NCI-H2196 treated with DMSO at 0.1 percent for 48 hours (cell line): ENCODE data around the gene ZNF281.
"Not testable (repeated sequence)": the region's sequence is repeated elsewhere in the genome, so short reads cannot be mapped to it uniquely, and the experiment has no call there.

ENCODE experiments used
- DNase-seq: peaks from one replicate; lab custom pipeline; 2025; ENCODE audit not compliant: unreplicated experiment; lab: John Stamatoyannopoulos, UW

ZNF281 gene

DNA sequence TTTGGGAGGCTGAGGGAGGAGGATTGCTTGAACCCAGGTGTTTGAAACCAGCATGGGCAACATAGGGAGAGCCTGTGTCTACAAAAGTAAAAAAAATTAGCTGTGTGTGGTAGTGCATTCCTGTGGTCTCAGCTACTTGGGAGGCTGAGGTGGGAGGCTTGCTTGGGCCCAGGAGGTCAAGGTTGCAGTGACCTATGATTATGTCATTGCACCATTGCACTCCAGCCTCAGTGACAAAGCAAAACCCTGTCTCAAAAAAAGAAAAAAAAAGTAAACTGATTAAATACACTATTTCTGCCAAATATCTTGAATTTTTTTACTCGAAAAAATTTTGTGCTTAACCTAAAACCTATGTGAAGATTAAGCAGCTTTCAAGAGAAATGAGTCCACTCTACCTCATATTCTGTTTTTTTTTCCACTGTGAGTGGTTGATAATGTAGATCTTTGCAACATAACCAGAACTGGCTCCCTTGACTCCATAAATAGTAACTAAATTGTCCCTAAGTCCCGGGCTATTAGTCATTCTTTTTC lies 19.4 kb upstream of the ZNF281 start:
- DNase-seq, result no peak

DNA sequence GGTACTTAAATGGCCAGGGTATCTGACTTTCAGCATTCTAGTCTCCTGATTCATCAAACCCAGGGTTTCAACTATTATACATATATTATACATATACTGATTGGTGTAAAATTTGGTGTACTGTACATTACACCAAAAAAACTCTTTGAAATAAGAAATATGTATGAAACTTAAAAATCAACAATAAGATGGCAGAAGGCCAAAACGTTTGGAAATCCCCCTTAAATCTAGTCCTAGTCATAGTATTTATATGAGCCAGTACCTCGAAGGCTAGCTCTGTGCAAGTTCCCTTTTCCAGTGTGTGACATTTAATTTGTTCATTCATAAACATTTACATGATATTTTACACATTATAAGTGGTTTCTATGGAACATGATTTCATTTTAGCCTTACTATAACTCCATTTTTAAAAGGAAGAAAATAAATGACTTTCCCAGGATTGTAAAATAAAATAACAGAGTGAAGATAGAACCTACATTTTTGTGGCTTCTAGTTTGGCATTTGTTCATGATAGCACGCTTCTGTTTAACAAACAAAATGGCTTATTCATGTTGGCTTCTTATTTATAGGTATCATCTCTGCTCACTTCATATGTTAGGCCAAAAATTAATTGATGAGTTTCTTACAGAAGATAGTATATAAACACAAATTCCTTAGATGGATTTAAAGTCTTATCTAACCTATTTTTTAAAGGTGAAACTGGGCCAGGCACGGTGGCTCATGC lies 18.8 kb upstream of the ZNF281 start:
- no peak for DNase-seq

DNA sequence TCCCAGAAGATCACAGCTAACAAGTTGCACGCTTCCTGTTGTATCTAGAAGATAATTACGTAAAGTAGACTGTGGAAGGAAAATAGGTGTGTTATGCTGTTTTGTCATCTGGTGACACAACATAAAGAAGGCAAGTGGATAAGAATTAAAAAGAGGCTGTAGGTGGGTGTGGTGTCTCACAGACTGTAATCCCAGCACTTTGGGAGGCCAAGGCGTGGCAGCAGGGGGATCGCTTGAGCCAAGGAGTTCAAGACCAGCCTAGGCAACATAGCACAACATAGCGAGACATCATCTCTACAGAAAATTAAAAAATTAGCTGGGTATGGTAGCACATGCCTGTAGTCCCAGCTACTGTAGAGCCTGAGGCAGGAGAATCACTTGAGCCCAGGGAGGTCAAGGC lies 17.9 kb upstream of the ZNF281 start:
- DNase-seq, result no peak

DNA sequence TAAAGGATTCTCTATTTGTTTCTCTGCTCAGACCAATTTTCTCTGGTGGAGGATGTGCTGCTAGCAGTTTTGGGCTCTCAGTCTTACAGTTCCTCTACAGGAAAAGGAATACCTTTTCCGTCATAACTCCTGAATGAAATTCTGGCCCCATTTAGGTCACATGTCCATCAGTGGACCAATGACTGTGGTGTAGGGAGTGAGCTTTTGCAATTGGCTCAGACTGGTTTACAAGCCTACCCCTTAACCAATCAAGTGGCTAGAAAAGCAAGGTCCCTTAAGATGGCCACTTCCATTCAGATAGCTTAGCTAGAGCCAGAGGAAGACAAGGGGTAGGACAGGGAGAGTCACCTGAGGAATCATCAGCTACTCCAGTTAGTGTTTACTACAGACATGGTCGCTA lies 16.4 kb upstream of the ZNF281 start:
- DNase-seq, result no peak

GRCh38 chr1:200423235-200423634 lies 13.4 kb upstream of the ZNF281 start:
- DNase-seq, result no peak

- no peak for DNase-seq
Observed at GRCh38 chr1:200422211-200422610, 12.4 kb upstream of the ZNF281 start.

DNA sequence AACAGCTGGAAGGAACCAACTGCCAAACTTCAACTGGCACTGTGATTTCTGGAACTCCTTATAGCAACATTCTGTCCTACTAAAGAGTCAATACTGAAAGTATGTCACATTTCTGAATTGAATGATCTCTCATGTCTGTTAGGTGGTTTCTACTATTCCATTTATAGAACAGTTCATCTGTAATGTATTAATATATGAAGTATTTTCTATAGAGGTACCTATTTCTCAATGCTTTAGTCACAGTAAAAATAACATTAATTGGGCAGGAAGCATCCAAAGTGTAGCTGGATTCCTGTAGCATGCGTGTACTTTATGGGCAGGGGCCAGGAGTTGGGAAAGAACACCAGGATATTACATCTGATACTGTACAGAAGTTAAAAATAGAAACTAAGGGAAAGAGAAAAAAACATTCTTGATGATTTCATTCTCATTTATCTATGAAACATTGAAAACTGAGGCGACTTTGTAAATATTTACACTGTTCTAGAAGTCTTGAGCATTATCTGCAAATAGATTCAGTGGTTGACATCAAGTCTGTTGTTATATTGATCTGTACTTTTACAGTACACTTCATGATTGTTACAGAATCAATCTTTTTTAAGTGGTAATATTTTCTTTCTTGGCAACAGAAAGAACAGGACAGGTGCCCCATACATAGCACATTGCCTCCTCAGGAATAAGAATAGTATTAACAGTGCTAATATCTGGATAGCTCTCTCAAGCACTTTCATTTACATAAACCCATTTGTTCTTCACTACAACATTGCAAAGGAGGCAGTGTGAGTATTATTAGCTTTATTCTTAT lies 6.2 kb upstream of the ZNF281 start:
- peak; percentile 7 for DNase-seq

- DNase-seq, result no peak
Observed at GRCh38 chr1:200415227-200415626, 5.4 kb upstream of the ZNF281 start.

DNA sequence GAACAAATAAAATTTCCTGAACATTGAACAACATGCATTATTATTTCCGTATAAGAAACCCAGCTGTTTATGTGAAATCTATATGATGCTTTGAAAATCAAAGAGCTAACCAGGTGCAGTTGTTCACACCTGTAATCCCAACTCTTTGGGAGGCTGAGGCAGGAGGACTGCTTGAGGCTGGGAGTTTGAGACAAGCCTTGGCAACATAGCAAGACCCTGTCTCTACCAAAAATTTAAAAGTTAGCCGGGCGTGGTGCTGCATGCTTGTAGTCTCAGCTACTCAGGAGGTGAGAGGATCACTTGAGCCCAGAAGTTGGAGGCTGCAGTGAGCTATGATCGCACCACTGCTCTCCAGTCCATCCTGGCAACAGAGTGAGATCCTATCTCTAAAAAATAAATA lies 4.8 kb upstream of the ZNF281 start:
- no peak for DNase-seq

- not testable (repeated sequence) for DNase-seq
Observed at GRCh38 chr1:200413766-200414165, 3.9 kb upstream of the ZNF281 start.

DNA sequence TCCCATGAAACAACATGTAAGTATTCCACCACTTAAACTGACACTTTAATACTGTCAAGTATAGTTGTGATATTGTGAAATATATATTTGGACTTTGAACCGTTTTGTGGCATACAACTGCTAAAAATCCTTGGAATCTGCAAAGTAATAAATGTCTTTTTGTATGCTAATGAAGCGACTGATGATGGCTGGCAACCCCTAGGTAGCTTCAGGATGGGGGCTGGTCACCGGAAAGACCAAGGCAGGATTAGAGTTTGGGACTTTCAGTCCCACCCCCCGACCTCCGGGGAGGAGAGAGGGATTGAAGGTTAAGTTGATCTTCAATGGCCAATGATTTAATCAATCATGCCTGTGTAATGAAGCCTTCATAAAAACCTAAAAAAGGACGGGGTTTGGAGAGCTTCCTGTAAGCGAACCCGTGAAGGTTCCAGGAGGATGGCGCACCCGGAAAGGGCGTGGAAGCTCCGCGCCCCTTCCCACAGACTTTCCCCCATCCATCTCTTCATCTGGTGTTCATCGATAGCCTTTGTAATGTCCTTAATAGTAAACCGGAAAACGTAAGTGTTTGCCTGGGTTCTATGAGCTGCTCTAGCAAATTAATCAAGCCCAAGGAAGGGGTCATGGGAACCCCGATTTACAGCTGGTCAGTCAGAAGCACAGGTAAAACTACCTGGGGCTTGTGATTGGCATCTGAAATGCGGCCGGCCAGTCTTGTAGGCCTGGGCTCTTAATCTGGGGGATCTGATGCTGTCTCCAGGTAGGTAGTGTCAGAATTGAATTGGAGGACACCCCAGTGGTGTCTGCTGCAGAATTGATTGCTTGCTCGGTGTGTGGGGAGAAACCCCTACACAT lies 1.8 kb upstream of the ZNF281 start:
- no peak for DNase-seq

DNA sequence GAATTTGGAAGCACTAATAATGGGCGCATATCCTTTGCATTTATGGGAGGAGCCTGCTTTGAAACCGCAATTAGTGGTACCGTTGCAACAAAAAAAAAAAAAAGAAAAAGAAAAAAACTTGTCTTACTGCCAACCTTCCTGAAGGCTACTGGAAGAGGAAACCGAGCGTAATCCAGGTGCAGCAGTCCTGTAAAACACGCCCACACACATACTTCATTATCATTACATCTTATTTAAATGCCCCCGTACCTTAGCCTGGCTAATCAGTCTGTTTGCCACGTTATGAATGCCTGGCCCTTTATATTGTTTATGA lies 686 bp upstream of the ZNF281 start:
- peak; percentile 68 for DNase-seq

DNA sequence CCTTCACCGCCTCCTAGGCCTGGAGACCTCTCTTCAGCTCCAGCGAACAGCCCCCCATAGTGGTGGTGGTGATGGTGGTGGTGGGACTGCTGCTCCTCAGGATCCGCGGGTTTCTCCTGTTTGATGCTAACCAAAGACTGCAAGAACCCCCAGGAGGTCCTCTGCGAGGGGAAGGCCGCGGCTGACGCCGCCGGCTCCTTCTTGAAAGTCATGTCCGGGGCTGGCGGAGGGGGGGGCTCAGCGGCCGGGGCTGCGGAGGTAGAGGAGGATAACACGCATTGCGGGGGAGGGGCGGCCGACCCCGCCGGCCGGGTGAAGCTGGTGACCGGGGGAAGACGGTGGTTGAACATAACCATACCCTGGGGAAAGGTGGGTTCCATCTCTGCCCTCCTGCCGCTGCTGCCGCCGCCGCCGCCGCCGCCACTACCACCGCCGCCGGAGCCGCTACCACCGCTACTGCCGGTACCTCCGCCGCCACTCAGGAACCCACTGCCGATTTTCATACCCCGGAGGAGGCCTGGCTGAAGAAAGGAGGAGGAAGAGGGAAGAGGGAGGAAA lies 554 bp downstream of the ZNF281 start:
- no peak for DNase-seq

DNA sequence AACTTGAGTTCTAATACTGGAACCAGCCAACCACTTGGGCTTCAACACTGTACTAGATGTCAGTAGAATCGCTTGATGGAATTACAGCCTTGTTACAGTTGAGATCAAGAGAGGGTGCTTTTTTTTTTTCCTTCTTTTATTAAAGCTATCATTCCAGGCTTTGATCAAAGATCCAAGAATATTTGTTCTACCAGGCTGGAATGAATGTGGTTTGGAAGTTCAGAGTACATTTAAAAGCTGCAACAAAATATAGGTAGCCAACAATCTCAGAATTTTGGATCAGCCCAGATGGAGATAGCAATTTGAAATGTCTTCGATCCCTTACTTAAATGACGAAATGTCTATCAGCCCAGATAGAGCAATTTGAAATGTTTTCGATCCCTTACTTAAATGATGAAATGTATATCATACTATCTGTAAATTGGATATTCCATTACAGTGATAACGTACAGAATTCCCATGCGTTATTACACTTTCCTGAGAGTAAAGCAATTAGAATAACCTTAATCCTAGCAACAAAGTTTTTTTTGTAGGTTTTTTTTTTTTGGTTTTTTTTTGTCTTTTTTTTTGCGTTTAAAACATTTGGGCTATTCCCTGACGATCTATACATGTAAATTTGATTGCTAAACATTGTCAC lies 3.6 kb downstream of the ZNF281 start:
- no peak for DNase-seq

- DNase-seq, result no peak
Observed at GRCh38 chr1:200405264-200405663, 4.6 kb downstream of the ZNF281 start.

DNA sequence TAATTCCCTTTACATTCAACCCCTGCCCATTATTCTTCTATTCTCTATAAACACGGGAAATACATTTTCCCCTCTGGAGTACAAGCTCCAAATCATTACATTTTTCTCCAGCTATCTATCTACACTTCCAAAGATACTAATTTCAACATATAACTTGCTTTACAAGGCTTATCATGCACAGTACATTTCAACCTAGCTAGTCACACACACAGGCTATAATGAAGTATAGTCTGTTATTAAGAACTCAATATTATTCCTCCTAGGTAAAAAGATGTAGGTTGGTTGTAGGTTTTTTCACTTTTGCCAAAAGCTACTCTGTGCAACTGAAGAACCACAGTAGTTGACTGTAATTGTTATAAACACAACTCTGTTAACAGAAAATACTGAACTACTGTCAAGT lies 8.1 kb downstream of the ZNF281 start:
- no peak for DNase-seq

GRCh38 chr1:200401263-200401662 lies 8.6 kb downstream of the ZNF281 start:
- DNase-seq, result no peak

GRCh38 chr1:200400556-200400955 lies 9.3 kb downstream of the ZNF281 start:
- DNase-seq, result no peak

DNA sequence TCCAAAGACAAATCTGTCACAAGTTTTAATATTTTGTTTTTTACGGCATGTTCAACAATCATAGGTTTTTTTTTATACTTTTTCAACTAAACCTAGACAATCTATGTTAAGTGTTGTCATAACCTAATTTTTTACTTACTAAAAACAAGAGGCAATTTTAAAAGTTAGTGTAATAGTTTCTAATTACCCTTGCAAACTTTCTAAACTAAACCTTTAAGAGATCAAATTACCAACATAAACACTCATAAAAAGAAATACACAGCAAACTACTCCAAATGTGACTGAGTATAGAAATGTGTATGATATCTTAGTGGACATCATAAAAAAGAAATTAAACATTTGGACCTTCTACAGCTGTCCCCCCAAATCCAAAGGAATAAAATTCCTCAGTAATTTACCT lies 10.0 kb downstream of the ZNF281 start:
- DNase-seq, result no peak

DNA sequence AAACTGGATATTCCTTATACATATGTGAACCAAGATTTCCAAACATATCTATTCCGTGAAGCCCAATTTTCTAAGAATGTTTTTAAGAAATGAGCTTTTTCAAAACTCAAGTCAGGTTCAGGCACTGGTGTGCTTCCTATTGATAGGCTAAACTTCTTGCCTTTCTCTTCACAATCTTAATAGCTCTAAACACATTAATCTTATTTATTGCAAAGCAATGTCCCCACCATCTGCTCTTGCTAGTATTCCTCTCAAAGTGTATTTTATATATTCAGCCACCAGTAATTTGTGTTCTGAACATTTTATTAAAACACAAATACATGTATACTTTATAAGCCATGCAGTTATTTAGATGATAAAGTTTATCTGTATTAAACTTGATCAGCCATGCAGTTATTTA lies 11.5 kb downstream of the ZNF281 start:
- DNase-seq, result no peak
